Activated CD8-positive, alpha-beta memory T cell treated with anti-CD3 and anti-CD28 coated beads for 4 hours (primary cell): ENCODE measurements around the gene SCGB1A1.
"Not testable (repeated sequence)": the region's sequence is repeated elsewhere in the genome, so short reads cannot be mapped to it uniquely, and the experiment has no call there.

ENCODE experiments used
- DNase-seq, 2 donors: peaks; one replicate each; pipeline ENCODE4 v3.0.0-alpha.2; 2020; ENCODE audit warnings: low read depth in 2 of 2

Gene SCGB1A1

DNA sequence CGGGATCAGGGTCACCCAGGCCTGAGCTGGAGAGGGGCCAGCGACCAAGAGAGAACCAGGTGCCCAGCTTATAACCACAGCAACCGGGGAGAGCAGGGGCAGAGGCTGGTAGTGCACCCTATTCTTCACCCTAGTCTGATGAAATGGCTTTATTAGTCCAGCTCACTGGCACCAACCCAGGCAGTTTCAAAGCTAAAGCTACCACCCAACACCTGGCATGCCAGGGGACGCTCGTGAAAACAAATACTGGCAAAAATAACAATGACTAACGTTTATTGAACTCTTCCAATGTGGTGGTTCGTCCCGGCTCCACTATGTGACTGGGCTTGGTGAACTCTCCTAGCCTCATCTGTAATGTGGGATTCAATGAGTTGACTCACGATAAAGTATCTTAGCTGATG lies 30.6 kb downstream of the SCGB1A1 start:
- DNase-seq, result no peak

DNA sequence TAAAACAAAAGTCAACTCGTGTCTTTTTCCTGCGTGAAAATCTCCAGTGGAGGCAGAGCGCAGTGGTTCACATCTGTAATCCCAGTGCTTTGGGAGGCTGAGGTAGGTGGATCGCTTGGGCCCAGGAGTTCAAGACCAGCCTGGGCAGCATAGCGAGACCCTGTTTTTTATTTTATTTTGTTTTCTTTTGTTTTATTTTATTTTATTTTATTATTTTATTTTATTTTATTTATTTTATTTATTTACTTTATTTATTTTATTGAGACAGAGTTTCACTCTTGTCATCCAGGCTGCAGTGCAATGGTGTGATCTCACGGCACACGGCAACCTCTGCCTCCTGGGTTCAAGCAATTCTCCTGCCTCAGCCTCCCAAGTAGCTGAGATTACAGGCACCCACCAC lies 31.1 kb downstream of the SCGB1A1 start:
- not testable (repeated sequence) for DNase-seq

DNA sequence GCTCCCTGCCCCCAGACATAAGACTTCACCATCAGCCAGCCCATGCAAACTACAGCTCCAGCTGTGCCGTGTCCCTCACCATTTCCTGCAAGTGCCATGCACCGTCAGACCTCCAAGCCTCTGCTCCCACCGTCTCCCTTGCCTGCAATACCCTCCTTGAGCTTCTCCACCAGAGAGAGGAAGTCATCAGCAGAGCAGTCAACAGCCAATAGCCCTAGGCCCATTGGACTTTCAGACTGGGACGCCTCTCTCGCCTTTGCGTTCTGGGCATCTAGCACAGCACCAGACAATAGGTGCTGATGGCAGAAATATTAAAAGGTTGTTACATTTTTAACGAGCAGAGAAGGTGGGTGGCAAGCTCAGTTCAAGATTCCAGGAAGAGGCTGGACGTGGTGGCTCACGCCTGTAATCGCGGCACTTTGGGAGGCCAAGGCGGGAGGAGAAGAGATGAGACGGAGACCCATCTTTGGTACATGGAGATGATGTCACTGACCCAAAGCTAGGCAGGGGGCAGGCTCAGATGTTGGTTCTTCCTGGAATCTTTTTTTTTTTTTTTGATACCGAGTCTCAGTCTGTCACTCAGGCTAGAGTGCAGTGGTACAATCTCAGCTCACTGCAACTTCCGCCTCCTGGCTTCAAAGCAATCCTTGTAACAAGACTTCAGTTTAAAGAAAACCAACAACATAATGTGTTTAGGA lies 31.9 kb downstream of the SCGB1A1 start:
- no peak for DNase-seq

DNA sequence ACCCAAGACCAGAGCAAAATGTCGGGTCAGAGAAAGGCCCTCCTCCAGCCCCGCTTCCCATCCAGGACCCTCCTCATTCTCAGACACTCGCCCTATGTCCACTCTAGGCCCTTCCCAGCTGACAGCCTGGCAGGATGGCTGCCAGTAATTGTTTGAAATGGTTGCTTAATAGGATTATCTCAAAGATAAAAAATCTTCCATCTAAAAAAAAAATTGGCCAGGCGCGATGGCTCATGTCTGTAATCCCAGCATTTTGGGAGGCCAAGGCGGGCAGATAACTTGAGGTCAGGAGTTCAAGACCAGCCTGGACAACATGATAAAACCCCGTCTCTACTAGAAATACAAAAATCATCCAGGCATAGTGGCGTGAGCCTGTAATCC lies 32.4 kb downstream of the SCGB1A1 start:
- DNase-seq, result no peak

DNA sequence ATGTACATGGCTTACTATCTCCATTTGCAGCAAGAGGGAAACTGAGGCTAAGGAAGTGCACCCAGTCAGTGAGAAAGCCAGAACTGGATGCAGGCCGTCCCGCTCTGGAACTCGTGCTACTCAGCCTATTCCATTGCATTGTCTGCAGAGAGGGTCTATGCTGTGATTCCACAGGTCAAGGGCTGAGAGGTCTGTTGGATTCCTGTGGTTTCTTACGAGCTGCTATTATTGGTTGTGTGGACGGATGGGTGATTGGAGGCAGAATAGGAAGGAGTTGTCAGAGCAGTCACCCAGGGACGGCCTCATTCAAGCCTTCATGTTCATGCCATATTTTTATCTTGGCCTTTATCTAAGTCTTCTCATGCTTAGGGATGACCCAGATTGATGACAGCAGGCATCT lies 33.4 kb downstream of the SCGB1A1 start:
- no peak for DNase-seq

DNA sequence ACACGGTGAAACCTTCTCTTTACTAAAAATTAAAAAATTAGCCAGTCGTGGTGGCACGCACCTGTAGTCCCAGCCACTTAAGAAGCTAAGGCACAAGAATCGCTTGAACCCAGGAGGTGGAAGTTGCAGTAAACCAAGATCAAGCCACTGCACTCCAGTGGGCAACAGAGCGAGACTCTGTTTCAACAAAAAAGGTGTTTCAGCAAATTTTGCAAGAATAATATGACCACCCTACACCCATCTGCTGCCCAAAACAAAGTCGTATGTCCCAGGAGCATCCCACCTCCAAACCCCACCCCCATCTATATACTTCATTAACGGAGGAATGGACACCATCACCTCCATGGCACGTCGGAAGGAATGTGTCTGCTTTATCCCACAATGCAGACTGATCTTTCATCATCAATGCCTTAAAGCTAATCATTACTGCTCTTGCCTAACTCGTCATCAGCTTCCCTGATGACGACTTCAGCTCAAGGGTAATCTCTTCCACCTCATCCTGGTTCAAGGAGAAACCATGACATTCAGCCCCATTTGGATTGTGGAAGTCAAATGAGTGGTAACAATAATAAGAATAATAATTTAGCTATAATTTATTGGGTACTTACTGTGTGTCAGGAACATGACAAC lies 34.1 kb downstream of the SCGB1A1 start:
- DNase-seq, result no peak

DNA sequence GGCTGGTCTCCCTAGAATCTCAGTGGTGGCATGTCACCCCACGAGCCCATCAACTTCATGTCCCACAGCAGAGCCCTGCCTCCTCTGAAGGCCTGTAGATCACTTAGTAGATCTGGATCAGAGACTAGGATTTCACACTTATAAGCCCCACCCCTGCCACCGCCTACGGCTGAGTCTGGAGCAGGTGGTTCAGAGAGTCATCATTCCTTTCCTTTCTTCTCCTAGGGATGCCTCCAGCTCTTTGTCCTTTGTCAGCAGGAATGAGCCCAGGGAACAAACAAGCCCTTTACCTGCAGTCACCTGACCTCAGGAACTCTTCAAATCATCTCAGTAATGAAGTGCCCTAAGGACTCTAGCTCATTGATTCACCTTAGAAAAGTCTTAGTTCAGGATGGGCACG lies 37.8 kb downstream of the SCGB1A1 start:
- no peak for DNase-seq

DNA sequence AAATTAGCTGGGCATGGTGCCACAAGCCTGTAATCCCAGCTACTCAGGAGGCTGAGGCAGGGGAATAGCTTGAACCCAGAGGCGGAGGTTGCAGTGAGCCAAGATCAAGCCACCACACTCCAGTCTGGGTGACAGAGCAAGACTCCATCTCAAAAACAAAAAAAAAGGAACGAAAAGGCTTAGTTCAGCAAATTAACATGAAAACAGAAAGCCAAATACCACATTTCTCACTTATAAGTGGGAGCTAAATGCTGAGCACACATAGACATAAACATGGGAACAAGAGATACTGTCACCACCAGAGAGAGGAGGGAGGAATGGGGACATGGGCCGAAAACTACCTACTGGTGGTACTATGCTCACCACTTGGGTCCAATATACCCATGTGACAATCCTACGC lies 38.6 kb downstream of the SCGB1A1 start:
- DNase-seq, result no peak

DNA sequence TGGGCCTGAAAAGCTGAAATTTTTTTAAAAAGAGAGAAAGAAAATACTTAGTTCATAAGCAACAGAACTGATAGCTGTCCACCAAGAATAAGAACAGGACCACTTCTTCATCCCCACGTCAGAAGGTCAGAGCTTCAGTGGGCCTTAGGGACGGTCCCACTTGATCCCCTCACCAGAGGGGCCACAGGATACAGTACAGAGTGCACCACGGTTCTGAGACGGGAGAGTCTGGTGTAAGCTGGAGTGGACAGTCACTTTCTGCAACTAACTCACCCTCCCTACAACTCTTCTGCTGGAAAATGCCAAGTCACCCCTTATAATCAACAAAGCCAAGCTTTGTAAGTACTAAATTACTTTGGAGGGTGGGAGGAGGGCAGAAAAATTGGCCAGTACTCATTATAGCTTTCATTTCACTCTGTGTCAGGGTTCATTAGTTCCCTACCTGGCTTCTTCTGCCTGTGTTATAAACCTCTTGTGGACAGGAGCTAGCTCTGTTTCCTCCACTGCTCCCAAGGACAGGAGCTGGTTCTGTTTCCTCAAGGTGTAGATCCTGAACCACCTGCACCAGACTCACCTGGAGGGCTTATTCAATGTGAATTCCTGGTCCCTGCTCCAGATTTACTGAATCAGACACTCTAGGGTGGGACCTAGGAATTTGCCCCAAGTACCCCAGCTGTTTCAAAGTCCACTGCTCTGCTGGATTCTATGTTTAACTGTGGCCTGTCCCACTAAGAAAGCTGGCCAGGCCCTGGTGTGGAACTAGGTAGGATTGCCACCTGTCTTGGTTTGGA lies 39.6 kb downstream of the SCGB1A1 start:
- DNase-seq, result no peak

DNA sequence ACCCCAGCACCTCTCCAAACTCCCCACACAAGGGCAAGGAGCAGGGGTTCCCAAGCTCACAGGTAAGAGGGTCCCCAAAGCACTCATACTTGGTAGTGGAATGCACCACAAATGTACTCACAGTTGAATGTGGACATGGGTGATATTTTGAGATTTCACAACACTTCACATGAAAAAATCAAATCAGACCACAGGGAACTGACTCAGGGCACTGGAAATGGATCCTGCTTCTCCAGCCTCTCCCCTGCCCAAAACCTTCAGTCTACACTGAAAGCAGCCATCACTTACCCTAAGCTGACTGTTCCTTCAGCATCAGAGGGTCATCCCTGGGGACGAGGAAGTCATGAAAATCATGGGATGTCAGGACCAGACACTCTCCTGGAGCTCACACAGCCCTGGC lies 40.2 kb downstream of the SCGB1A1 start:
- DNase-seq, result no peak

DNA sequence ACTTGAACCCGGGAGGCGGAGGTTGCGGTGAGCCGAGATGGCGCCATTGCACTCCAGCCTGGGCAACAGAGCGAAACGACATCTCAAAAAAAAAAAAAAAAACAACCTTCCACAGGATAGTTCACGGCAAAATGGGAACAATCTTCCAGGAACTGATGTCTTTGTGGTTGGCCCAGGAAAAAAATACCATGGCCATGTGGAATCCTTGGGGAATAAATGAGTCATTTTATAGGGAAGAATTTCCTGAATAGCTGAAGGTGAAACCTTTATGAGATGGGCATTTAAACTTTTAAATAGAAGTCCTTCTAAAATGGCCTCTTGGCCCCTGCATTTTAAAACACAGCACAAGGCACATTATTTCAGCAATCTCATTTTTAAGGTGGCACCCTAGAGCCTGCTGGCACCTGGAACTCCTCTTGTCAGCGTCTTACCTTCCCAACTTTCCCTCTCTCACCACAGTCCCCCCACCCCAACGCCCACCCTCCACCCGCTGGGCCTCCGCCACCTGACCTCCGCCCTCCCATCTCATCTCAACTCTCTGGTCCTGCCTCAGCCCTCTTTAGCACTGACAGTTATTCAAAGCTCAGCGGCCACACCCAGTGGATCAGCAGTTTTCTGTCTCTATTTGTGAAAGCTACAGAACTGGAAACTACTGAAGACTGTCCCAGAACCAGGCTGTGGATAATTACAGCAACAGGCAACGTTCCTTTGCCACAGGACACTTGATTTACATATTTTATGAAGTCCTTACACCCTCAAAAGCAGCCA lies 43.1 kb downstream of the SCGB1A1 start:
- DNase-seq, result no peak

DNA sequence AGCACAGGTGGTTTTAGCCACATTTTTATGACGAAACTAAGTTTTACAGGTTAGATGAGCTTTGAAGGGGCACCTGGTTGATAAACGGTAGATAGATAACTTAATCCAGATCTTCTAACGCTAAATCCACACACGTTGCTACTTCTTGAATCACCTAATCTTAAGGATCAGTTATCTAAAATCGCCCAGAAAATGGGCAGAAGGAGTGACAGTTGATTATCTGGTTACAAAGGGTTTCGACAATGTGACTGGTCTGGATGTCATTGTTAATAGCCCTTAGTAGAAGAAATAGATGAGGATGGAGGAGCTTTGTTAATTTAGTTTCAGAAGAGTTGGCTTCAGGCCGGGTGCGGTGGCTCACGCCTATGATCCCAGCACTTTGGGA lies 43.7 kb downstream of the SCGB1A1 start:
- no peak for DNase-seq

DNA sequence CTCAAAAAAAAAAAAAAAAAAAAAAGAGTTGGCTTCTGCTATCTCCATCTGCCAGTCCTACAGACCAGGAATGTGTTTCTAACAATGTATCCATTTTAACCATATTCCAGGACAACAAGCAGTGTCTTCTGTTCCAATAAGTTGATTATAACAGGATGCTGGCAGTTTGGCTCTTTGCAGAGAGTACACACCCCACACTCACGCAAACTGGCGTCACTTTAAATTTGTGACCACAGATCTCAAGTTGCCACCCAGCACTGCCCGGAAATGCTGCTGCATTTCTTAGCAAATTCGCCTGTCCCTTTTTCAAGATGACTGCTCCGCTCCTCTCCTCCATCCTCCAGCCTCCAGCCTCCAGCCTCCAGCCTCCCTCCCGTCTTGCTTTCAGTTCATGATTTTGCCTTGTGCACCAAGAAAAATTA lies 44.3 kb downstream of the SCGB1A1 start:
- DNase-seq, result no peak

DNA sequence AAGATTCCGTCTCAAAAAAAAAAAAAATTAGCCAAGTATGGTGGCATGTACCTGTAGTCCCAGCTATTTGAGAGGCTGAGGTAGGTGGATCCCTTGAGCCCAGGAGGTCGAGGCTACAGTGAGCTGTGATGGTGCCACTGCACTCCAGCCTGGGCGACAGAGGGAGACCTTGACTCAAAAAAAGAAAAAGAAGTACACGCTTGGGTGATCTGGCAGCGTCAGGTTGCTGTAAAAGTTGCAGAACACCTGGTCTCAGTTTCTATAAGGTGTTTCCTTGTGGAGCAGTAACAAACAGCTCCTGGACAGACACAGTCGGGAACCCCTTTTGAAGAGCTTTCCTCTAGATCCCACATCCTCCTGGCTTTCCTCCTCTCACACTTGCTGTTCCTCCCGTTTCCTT lies 45.8 kb downstream of the SCGB1A1 start:
- DNase-seq, result no peak

DNA sequence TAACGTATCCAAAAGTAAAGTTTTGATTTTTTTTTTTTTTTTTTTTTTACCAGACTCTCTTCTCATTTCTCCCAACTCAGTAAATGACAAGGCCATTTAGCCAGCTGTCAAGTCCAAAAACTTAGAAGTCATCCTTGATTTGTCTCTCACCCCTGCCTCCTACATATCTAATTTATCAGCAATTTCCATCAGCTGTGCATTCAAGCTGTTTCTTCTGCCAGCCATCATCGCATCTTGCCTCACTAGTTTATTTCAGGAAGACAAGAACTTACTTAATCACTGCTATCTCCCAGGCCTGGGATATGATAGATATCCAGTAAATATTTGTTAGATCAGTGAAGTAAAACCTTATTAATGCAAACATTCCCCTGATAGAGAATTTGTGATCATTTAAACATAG lies 47.6 kb downstream of the SCGB1A1 start:
- no peak for DNase-seq

DNA sequence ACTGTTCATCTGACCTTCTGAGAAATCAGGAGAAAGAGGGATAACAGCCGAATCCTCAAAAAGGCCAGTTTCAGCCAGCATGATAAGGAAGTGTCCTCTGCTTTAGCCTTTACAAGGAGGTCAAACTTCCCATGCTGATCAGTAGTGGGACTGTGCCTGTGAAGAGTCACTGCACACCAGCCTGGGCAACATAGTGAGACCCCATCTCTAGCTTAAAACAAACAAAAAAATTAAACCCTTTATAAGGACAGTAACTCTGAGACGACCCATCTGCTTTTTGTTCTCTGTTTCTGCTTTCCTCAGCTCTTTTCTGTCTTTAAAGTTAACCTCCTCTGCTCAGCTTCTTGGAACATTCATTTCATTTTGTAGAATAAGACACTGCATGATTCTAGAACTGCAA lies 49.7 kb downstream of the SCGB1A1 start:
- DNase-seq, result no peak

DNA sequence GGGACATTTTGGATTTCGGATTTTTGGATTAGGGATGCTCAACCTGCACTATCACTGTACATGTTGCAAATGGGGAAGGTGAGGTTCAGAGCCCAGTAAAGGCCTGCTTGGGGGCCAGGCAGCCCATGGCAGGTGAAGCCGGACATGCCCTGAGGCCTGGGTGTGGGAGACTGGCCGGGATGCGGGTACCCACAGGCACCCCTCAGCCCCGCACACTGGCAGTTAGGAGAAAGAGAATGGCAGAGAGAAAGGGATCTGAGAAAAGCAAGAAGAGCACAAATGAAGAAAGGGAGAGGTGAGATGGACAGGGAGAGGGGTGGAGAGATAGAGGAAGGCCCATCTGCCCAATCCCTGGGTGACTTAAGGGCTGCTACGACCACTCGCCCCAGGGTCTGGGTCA lies 52.8 kb downstream of the SCGB1A1 start:
- no peak for DNase-seq

DNA sequence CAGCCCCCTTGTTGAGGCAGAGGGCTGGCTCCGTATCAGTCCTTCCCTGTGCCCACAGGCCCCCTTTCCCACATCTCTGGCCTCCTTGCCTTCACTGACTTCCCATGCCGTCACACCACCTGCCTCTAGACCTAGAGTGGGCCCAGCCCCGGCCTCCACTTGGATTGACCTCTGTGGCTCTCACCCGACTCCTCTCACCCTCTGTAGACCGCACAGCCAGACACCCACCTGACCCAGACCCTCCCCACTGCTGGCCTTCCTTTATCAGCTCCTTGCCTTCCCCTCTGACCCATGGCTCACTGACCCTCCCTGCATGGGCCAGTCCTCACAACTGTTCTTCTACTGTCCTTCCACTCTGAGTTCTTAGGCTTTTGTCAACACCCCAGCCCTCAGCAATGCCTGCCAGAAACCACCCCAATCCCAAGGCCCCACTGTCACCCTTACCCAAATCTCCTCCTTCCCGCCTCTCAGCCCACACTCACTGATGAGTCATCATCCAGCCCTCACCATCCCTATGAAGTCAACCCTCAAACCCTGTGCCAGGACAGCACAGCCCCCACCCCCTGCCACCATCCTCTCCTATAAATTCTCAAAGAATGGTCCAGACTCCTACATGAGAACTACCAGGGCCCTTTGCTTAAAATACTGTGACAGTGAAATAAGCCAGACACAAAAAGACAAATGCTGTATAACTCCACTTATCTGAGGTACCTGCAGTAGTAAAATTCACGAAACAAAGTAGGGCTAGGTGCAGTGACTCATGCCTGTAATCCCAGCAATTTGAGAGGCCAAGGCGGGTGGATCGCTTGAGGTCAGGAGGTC lies 53.4 kb downstream of the SCGB1A1 start:
- DNase-seq, result no peak
